ENCODE results near the gene KCNA2. TPM values are rescaled to one million over a fixed set of nuclear protein-coding genes. Genes with fewer than 3 reads are reported as not detected.

Gene KCNA2
- total RNA-seq, 1 donor from 2014 or later: 0.64 TPM

DNA sequence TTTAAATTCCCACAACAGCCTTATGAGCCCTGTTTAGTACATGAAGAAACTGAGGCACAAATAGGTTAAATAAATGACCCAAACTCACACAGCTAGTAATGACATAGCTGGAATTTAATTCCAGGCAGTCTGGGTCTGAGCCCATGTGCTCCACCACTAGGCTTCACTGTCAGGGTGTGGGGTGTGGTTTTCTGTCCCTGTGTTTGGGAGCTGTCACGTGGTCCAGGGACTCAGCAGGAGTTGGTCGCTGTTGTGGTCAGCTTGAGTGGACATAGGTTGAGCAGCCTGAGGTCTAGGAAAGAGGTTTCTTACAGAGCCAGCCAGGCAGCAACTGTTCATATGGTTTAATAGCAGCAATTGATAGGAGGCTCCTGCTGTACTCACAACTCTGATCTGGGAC lies 59.1 kb downstream of the KCNA2 start:
- Histone ChIP-seq H3K27ac (no peak overlapping the region), H3K4me3 (no peak overlapping the region), H3K27me3 (no peaks in the 10 kb centered on the region), H3K4me1 (no peaks in the 10 kb centered on the region), H3K36me3 (no peaks in the 10 kb centered on the region), H3K9me3 (no peaks in the 10 kb centered on the region)
- TF ChIP-seq, protein P1, sequence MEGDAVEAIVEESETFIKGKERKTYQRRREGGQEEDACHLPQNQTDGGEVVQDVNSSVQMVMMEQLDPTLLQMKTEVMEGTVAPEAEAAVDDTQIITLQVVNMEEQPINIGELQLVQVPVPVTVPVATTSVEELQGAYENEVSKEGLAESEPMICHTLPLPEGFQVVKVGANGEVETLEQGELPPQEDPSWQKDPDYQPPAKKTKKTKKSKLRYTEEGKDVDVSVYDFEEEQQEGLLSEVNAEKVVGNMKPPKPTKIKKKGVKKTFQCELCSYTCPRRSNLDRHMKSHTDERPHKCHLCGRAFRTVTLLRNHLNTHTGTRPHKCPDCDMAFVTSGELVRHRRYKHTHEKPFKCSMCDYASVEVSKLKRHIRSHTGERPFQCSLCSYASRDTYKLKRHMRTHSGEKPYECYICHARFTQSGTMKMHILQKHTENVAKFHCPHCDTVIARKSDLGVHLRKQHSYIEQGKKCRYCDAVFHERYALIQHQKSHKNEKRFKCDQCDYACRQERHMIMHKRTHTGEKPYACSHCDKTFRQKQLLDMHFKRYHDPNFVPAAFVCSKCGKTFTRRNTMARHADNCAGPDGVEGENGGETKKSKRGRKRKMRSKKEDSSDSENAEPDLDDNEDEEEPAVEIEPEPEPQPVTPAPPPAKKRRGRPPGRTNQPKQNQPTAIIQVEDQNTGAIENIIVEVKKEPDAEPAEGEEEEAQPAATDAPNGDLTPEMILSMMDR (IDR thresholded peaks at IDR 0.05): no peak
- ATAC-seq: no peak
- intact Hi-C loops (cut with DNase I): no loop called here
- DNase-seq: no peak

DNA sequence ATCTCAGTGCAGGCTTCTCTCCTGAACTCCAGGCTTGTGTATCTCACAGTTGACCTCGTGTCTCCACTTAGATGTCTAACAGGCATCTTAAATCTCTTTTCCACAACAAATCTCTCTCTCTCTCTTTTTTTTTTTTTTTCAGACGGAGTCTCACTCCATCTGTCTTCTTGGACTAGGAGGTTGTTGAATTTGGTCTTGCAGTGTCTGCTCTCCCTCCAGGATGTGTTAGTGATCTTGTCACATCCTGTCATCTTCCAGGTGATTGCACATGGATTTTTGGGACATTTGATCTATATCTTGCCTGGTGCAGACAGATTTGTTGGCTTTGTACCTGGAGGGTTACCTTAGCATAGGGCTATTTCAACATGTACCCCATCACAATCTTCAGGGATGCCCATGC lies 60.7 kb downstream of the KCNA2 start:
- no peaks in the 10 kb centered on the region for H3K36me3 ChIP-seq
- no peaks in the 10 kb centered on the region for H3K9me3 ChIP-seq
- H3K4me1 ChIP-seq: no peaks in the 10 kb centered on the region
- DNase-seq (no peak), ATAC-seq (no peak)
- no peaks in the 10 kb centered on the region for H3K27me3 ChIP-seq
- TF ChIP-seq, protein P1 (IDR thresholded peaks at IDR 0.05): no peak
- no peak overlapping the region for H3K27ac ChIP-seq
- H3K4me3 ChIP-seq: no peak overlapping the region
- intact Hi-C loops (cut with DNase I): no loop called here

DNA sequence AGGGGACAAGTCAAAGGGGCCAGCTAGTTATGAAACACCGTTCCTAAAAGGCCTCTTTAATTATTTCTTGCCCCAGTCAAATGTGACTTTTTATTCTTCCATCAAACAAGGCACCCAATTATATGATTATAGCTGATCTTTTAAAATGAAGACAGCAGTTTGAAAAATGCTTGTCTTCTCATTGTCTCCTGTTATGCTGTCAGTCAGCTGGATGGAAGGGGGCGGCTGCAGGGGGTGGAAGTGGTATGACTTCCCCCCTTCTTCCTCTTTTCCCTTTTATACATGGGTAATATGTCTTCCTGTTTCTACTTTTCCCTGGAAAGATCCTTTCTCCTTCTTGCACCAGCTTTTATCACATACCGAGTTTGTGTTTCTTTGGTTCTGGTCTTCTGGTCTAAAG lies 61.4 kb downstream of the KCNA2 start:
- DNase-seq: no peak
- H3K27ac ChIP-seq: no peak overlapping the region
- intact Hi-C loops (cut with DNase I): no loop called here
- H3K4me3 ChIP-seq: no peak overlapping the region
- no peaks in the 10 kb centered on the region for H3K36me3 ChIP-seq
- no peaks in the 10 kb centered on the region for H3K27me3 ChIP-seq
- TF ChIP-seq, protein P1 (IDR thresholded peaks at IDR 0.05): no peak
- H3K9me3 ChIP-seq: no peaks in the 10 kb centered on the region
- no peak for ATAC-seq
- H3K4me1 ChIP-seq: no peaks in the 10 kb centered on the region

Other genes with a start within 250 kb of the KCNA2 start
- 15.9 TPM for gene SLC16A4, start 215.3 kb downstream of the KCNA2 start, total RNA-seq
- 110 TPM for gene LAMTOR5, start 198.7 kb downstream of the KCNA2 start, total RNA-seq
- gene PROK1, start 155.2 kb downstream of the KCNA2 start, total RNA-seq: 0.41 TPM
- gene KCNA10, start 87.2 kb downstream of the KCNA2 start, total RNA-seq: not detected
- gene KCNA3, start 68.6 kb upstream of the KCNA2 start, total RNA-seq: 8.9 TPM